ENCODE results near the gene POLR2A. TPM values are rescaled to one million over a fixed set of nuclear protein-coding genes. Genes with fewer than 3 reads are reported as not detected.

The POLR2A gene
- total and polyA plus RNA-seq, 10 of the 15 experiments (the other 5 are each of a cell fraction or from before 2014, with no cell fraction given): 1.7 to 121 (median 33.4) TPM

GRCh38 chr17:7463372-7463846, 20.8 kb upstream of the POLR2A start:
- intact Hi-C loops (cut with micrococcal nuclease; ENCODE audit: unreplicated experiment): no loop called here
- H3K4me3 ChIP-seq: no peak overlapping the region
- no peaks in the 10 kb centered on the region; the same call in 1 of the 2 replicates for H3K4me1 ChIP-seq (ENCODE audit: control insufficient read depth, insufficient read depth, low read length)
- WGBS (ENCODE audit: insufficient coverage, insufficient replicate concordance, low lambda C conversion rate, missing lambda C conversion rate): 94% methylated on average over 12 of the region's 14 CpGs
- no TSS peak for BruUV-seq (replicated peaks)
- H3K79me2 ChIP-seq (ENCODE audit: control insufficient read depth, insufficient read depth, low read length): no peaks in the 10 kb centered on the region
- in situ Hi-C loops (cut with MboI): no loop called here
- POLR2A ChIA-PET: interaction anchor here (0.9 kb wide), 1 partner anchor 22 kb away, joined by 7 read pairs; no protein-coding TSS in a partner anchor
- H2AFZ ChIP-seq (ENCODE audit: control insufficient read depth, low read depth, low read length): no peak overlapping the region
- DNase-seq (ENCODE audit: low read depth, low spot score) (no peak), FAIRE-seq (no peak), ATAC-seq (no peak)
- H4K20me1 ChIP-seq (ENCODE audit: control insufficient read depth, insufficient read depth): no peaks in the 10 kb centered on the region
- H3K36me3 ChIP-seq (ENCODE audit: control insufficient read depth in 2 of 2, insufficient read depth in 2 of 2, low read length in 1 of 2): peaks cover 3 to 5% of the 10 kb centered on the region in 2 experiments; a peak in 3 of 4 replicates
- RAD21 ChIA-PET (ENCODE audit: unreplicated experiment): no interaction called here
- CTCF ChIA-PET: no interaction called here
- H3K9me3 ChIP-seq (replicated peaks; ENCODE audit: control insufficient read depth, insufficient read depth, low read length): no peaks in the 10 kb centered on the region
- TF ChIP-seq ZZZ3 (IDR thresholded peaks at IDR 0.05; ENCODE audit: control insufficient read depth, insufficient read length, low read depth) (no peak), MLLT1 (IDR thresholded peaks at IDR 0.05) (no peak), TAF1 (IDR thresholded peaks at IDR 0.05; ENCODE audit: borderline replicate concordance, low read depth, low read length) (no peak)
- SMC1A ChIA-PET (ENCODE audit: uncharacterized antibody, unreplicated experiment): interaction anchor here (1.2 kb wide), 1 partner anchor 10 kb away, joined by 3 read pairs; no protein-coding TSS in a partner anchor
- H3K9ac ChIP-seq (ENCODE audit: control insufficient read depth, insufficient read depth, low read length): no peak overlapping the region
- no peaks in the 10 kb centered on the region for H3K27me3 ChIP-seq (replicated peaks in 1 of 2; ENCODE audit: control insufficient read depth in 2 of 2, insufficient read depth in 2 of 2, low read length in 1 of 2)
- no peak overlapping the region for H3K4me2 ChIP-seq (ENCODE audit: control insufficient read depth, insufficient read depth)
- H3K27ac ChIP-seq (ENCODE audit: control insufficient read depth, insufficient read depth): no peak overlapping the region

- ATAC-seq (no peak), DNase-seq (ENCODE audit: low read depth, low spot score) (no peak), FAIRE-seq (no peak)
- Histone ChIP-seq H4K20me1 (ENCODE audit: control insufficient read depth, insufficient read depth) (no peaks in the 10 kb centered on the region), H3K27me3 (replicated peaks in 1 of 2; ENCODE audit: control insufficient read depth in 2 of 2, insufficient read depth in 2 of 2, low read length in 1 of 2) (no peaks in the 10 kb centered on the region), H3K9me3 (replicated peaks; ENCODE audit: control insufficient read depth, insufficient read depth, low read length) (no peaks in the 10 kb centered on the region), H3K4me1 (ENCODE audit: control insufficient read depth, insufficient read depth, low read length) (no peaks in the 10 kb centered on the region; the same call in 1 of the 2 replicates), H3K36me3 (ENCODE audit: control insufficient read depth in 2 of 2, insufficient read depth in 2 of 2, low read length in 1 of 2) (peaks cover 2 to 5% of the 10 kb centered on the region in 2 experiments; a peak in 3 of 4 replicates), H3K4me2 (ENCODE audit: control insufficient read depth, insufficient read depth) (no peak overlapping the region), H2AFZ (ENCODE audit: control insufficient read depth, low read depth, low read length) (no peak overlapping the region), H3K27ac (ENCODE audit: control insufficient read depth, insufficient read depth) (no peak overlapping the region), H3K9ac (ENCODE audit: control insufficient read depth, insufficient read depth, low read length) (no peak overlapping the region), H3K79me2 (ENCODE audit: control insufficient read depth, insufficient read depth, low read length) (no peaks in the 10 kb centered on the region), H3K4me3 (no peak overlapping the region)
- ChIA-PET CTCF (no interaction called here), POLR2A (interaction anchor here (0.6 to 0.9 kb wide), 4 partner anchors 21 to 323 kb away, joined by 3 to 7 read pairs (median 6); no protein-coding TSS in a partner anchor), SMC1A (ENCODE audit: uncharacterized antibody, unreplicated experiment) (interaction anchor here (1.2 kb wide), 1 partner anchor 9 kb away, joined by 3 read pairs; no protein-coding TSS in a partner anchor), RAD21 (ENCODE audit: unreplicated experiment) (no interaction called here)
- in situ Hi-C loops (cut with MboI): no loop called here
- BruUV-seq (replicated peaks): no TSS peak
- intact Hi-C loops (cut with micrococcal nuclease; ENCODE audit: unreplicated experiment): no loop called here
- WGBS (ENCODE audit: insufficient coverage, insufficient replicate concordance, low lambda C conversion rate, missing lambda C conversion rate): 95% methylated on average over 9 of the region's 9 CpGs
- TF ChIP-seq CREB1 (IDR thresholded peaks at IDR 0.05; ENCODE audit: low read depth) (no peak), ZBTB40 (IDR thresholded peaks at IDR 0.05; ENCODE audit: borderline replicate concordance) (no peak), E2F4 (IDR thresholded peaks at IDR 0.05; ENCODE audit: low read depth, low read length) (no peak), PKNOX1 (IDR thresholded peaks at IDR 0.05) (no peak), SRF (IDR thresholded peaks at IDR 0.05; ENCODE audit: low read depth in 2 of 2, low read length in 2 of 2) (no peak)
Measured at GRCh38 chr17:7464081-7464480, 20.1 kb upstream of the POLR2A start.

Data from GM12878 (cell line).